ENCODE results near the gene LY6G5B.

Gene LY6G5B

GRCh38 chr6:31669676-31670075 lies at the start of gene LY6G5B:
Gene LY6G5B, plus strand, starts transcription at chr6:31669976. Its CDS starts 975 bp downstream, at chr6:31670951.
- no peak within 1 kb of the TSS for H3K4me3 ChIP-seq (ENCODE audit: low read depth, low read length)
- no peak for DNase-seq (ENCODE audit: low read depth)
- TF ChIP-seq, protein P1, sequence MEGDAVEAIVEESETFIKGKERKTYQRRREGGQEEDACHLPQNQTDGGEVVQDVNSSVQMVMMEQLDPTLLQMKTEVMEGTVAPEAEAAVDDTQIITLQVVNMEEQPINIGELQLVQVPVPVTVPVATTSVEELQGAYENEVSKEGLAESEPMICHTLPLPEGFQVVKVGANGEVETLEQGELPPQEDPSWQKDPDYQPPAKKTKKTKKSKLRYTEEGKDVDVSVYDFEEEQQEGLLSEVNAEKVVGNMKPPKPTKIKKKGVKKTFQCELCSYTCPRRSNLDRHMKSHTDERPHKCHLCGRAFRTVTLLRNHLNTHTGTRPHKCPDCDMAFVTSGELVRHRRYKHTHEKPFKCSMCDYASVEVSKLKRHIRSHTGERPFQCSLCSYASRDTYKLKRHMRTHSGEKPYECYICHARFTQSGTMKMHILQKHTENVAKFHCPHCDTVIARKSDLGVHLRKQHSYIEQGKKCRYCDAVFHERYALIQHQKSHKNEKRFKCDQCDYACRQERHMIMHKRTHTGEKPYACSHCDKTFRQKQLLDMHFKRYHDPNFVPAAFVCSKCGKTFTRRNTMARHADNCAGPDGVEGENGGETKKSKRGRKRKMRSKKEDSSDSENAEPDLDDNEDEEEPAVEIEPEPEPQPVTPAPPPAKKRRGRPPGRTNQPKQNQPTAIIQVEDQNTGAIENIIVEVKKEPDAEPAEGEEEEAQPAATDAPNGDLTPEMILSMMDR (IDR thresholded peaks at IDR 0.05; ENCODE audit: insufficient read depth, low read depth, low read length, missing control alignments): no peak

GRCh38 chr6:31620586-31621319 lies 49.0 kb upstream of the LY6G5B start, which contains the start of gene PRRC2A:
Gene PRRC2A, plus strand, starts transcription at chr6:31620715. Its CDS starts 2,075 bp downstream, at chr6:31622790.
- H3K4me3 ChIP-seq (ENCODE audit: low read depth, low read length): peak within 1 kb of the TSS; percentile 98
- no peak for DNase-seq (ENCODE audit: low read depth)
- TF ChIP-seq, protein P1 (IDR thresholded peaks at IDR 0.05; ENCODE audit: insufficient read depth, low read depth, low read length, missing control alignments): no peak

GRCh38 chr6:31621320-31621939 lies 48.3 kb upstream of the LY6G5B start:
- DNase-seq (ENCODE audit: low read depth): no peak
- TF ChIP-seq, protein P1 (IDR thresholded peaks at IDR 0.05; ENCODE audit: insufficient read depth, low read depth, low read length, missing control alignments): no peak

DNA sequence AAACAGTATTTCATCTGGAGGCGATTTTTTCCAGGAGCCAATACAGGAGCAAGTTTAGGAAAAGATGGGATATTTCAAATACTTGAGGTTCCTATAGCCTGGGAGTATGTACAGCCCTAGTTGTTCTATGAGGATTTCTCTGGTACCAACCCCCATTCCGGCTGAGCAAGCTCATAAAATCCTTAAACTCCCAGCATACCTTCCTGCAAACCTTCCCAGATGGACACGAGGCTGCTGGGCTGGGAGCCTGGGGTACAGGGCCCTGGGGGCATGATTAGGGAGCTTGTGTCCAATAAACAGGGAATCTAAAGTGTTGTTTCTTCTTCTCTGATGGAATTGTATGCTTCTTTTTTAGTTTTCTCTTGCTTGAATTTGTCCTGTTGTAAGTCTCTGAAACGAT lies 47.8 kb upstream of the LY6G5B start:
- DNase-seq (ENCODE audit: low read depth): no peak
- H3K4me3 ChIP-seq (ENCODE audit: low read depth, low read length): peak overlapping the region; percentile 98
- TF ChIP-seq, protein P1 (IDR thresholded peaks at IDR 0.05; ENCODE audit: insufficient read depth, low read depth, low read length, missing control alignments): no peak

More at GRCh38 chr6:31621320-31621939, 48.3 kb upstream of the LY6G5B start:
- H3K4me3 ChIP-seq (ENCODE audit: low read depth, low read length): peak overlapping the region; percentile 98

DNA sequence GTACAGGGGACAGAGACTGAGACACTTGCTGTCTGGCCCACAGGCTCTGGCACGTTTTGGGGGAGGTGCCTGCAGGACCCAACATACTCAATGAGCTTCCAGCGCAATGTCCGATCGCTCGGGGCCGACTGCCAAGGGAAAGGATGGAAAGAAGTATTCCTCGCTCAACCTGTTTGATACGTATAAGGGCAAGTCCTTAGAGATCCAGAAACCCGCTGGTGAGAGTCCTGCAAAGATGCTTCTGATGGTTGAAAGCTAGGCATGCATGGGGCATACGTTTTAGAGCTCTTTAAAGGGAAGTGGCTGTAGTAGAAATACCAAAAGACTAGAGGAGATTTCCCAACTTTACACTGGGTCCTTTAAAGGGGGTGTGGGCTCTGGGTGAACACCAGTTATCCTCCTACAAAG lies 47.1 kb upstream of the LY6G5B start:
- TF ChIP-seq, protein P1 (IDR thresholded peaks at IDR 0.05; ENCODE audit: insufficient read depth, low read depth, low read length, missing control alignments): no peak
- no peak for DNase-seq (ENCODE audit: low read depth)
- no peak overlapping the region for H3K4me3 ChIP-seq (ENCODE audit: low read depth, low read length)

- no peak for DNase-seq (ENCODE audit: low read depth)
- H3K4me3 ChIP-seq (ENCODE audit: low read depth, low read length): no peak overlapping the region
- TF ChIP-seq, protein P1 (IDR thresholded peaks at IDR 0.05; ENCODE audit: insufficient read depth, low read depth, low read length, missing control alignments): no peak
These were observed 45.7 kb upstream of the LY6G5B start for GRCh38 chr6:31624070-31624469.
